PC-3 (cell line): ENCODE data around the gene CCDC181. TPM values are rescaled to one million over a fixed set of nuclear protein-coding genes. Genes with fewer than 3 reads are reported as not detected.

Experiments used
- ATAC-seq: fragments of 200-7000 bp; cut with Tn5 transposase; 2 replicates; pipeline ENCODE4 v1.9.1; 2020; ENCODE audit warnings: mild to moderate bottlenecking, moderate library complexity
- BruUV-seq: library from RNA; stranded (reverse); fragments of 400-500 nt; replicated peaks from 2 replicates; lab custom pipeline; 2021; lab: Mats Ljungman, UMichigan
- CTCF ChIA-PET: fragments of 300-600 bp; sonication (Branson Sonifier 250); formaldehyde crosslinking; loops from one replicate; lab custom pipeline; 2022; ENCODE audit warnings: antibody characterized with exemption; lab: Charles Lee
- POLR2A ChIA-PET: fragments of 300-600 bp; sonication (Branson Sonifier 250); formaldehyde crosslinking; loops from one replicate; lab custom pipeline; 2022; ENCODE audit warnings: antibody characterized with exemption; ENCODE audit not compliant: unreplicated experiment; lab: Charles Lee
- DNase-seq: peaks from one replicate; pipeline ENCODE4 v3.0.0-alpha.2; 2015
- H2AFZ ChIP-seq: fragments of 300-600 bp; sonication (generic); 2 replicates; pipeline ENCODE4 v1.6.0; 2016; ENCODE audit warnings: antibody characterized with exemption, low read length
- H3F3A ChIP-seq: fragments of 300-600 bp; sonication (generic); one replicate; pipeline ENCODE4 v1.6.0; 2017; ENCODE audit warnings: antibody characterized with exemption, low read length, control low read depth, mild to moderate bottlenecking; ENCODE audit not compliant: unreplicated experiment
- H3K27ac ChIP-seq: fragments of 300-600 bp; sonication (generic); 2 replicates; pipeline ENCODE4 v1.5.1; 2016; ENCODE audit warnings: mild to moderate bottlenecking, low read length
- H3K27me3 ChIP-seq: fragments of 300-600 bp; sonication (generic); 2 replicates; pipeline ENCODE4 v1.6.1; 2016; ENCODE audit warnings: low read length, mixed read lengths
- H3K36me3 ChIP-seq: fragments of 300-600 bp; sonication (generic); 2 replicates; pipeline ENCODE4 v1.6.1; 2016; ENCODE audit warnings: low read depth, mixed run types, low read length, mixed read lengths
- H3K4me1 ChIP-seq: fragments of 300-600 bp; sonication (generic); 2 replicates; pipeline ENCODE4 v1.5.1; 2016; ENCODE audit warnings: low read length; ENCODE audit not compliant: insufficient read depth
- H3K4me2 ChIP-seq: fragments of 300-600 bp; sonication (generic); 2 replicates; pipeline ENCODE4 v1.6.0; 2016; ENCODE audit warnings: low read length
- H3K4me3 ChIP-seq: fragments of 300-600 bp; sonication (generic); 2 replicates; pipeline ENCODE4 v1.5.1; 2016; ENCODE audit warnings: mild to moderate bottlenecking, low read length, mixed read lengths
- H3K79me2 ChIP-seq: fragments of 300-600 bp; sonication (generic); 2 replicates; pipeline ENCODE4 v1.6.1; 2017; ENCODE audit warnings: low read length, mixed read lengths
- H3K9ac ChIP-seq: fragments of 300-600 bp; sonication (generic); 2 replicates; pipeline ENCODE4 v1.6.0; 2016; ENCODE audit warnings: mild to moderate bottlenecking, low read length
- H3K9me2 ChIP-seq: fragments of 300-600 bp; sonication (generic); replicated peaks from 2 replicates; pipeline ENCODE4 v1.6.1; 2016; ENCODE audit warnings: mixed run types, low read length, mixed read lengths
- H3K9me3 ChIP-seq: fragments of 300-600 bp; sonication (generic); 2 replicates; pipeline ENCODE4 v1.6.1; 2016; ENCODE audit warnings: low read length, mixed read lengths
- H4K20me1 ChIP-seq: fragments of 300-600 bp; sonication (generic); 2 replicates; pipeline ENCODE4 v1.6.1; 2016; ENCODE audit warnings: low read length, mixed read lengths
- EZH2 ChIP-seq: fragments of 300-600 bp; sonication (generic); IDR thresholded peaks from one replicate; pipeline ENCODE4 v1.6.1; 2017; ENCODE audit warnings: antibody characterized with exemption, mild to moderate bottlenecking, low read length; ENCODE audit not compliant: unreplicated experiment
- EZH2phosphoT487 ChIP-seq: fragments of 300-600 bp; sonication (generic); IDR thresholded peaks from 2 replicates; pipeline ENCODE4 v1.6.1; 2018; ENCODE audit warnings: mild to moderate bottlenecking, antibody characterized with exemption, low read length, borderline replicate concordance
- intact Hi-C: fragments of 100-400 bp; cut with micrococcal nuclease; formaldehyde crosslinking; loops from 2 replicates; pipeline ENCODE4 v1.9.0; 2023
- total RNA-seq: library from RNA; depleted of rRNA; stranded (reverse); fragments of >200 nt; gene quantifications from 2 replicates; pipeline ENCODE4 v1.2.3, GENCODE V29; 2014
- TF ChIP-seq, protein P1 (sequence below): fragments of 300-600 bp; sonication (generic); conservative IDR thresholded peaks from 2 replicates; pipeline ENCODE4 v1.5.1; 2017; ENCODE audit warnings: antibody characterized with exemption, low read depth, mild to moderate bottlenecking, low read length

CCDC181 gene
- total RNA-seq, 1 experiment from 2014 or later, result 0.07 TPM

DNA sequence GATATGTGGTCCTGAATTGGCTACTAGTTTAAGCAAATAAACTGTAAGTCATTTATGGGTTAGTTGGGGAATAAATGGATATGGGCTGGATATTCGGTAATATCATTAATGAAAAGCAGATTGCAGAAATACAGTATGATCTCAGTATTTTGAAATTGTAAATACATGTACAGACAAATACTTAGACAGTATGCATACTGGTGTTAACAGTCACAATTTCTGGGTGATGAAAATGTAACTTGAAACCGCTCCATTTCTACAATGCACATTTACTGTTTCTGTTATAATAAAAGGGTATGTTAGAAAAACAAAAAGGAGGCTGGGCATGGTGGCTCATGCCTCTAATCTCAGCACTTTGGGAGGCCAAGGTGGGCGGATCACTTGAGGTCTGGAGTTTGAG, 31.3 kb downstream of the CCDC181 start:
- no peaks in the 10 kb centered on the region for H4K20me1 ChIP-seq
- H3K27me3 ChIP-seq, result no peaks in the 10 kb centered on the region
- peaks cover 28% of the 10 kb centered on the region for H3K36me3 ChIP-seq
- H3K4me2 ChIP-seq, result no peak overlapping the region
- no peaks in the 10 kb centered on the region for H3F3A ChIP-seq
- TF ChIP-seq, protein P1, sequence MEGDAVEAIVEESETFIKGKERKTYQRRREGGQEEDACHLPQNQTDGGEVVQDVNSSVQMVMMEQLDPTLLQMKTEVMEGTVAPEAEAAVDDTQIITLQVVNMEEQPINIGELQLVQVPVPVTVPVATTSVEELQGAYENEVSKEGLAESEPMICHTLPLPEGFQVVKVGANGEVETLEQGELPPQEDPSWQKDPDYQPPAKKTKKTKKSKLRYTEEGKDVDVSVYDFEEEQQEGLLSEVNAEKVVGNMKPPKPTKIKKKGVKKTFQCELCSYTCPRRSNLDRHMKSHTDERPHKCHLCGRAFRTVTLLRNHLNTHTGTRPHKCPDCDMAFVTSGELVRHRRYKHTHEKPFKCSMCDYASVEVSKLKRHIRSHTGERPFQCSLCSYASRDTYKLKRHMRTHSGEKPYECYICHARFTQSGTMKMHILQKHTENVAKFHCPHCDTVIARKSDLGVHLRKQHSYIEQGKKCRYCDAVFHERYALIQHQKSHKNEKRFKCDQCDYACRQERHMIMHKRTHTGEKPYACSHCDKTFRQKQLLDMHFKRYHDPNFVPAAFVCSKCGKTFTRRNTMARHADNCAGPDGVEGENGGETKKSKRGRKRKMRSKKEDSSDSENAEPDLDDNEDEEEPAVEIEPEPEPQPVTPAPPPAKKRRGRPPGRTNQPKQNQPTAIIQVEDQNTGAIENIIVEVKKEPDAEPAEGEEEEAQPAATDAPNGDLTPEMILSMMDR, result no peak
- TF ChIP-seq EZH2, result no peak
- TF ChIP-seq EZH2phosphoT487, result no peak
- no peak overlapping the region for H3K4me3 ChIP-seq
- H3K4me1 ChIP-seq, result no peaks in the 10 kb centered on the region
- no peak overlapping the region for H3K9ac ChIP-seq
- intact Hi-C loops, result no loop called here
- H3K9me3 ChIP-seq, result no peaks in the 10 kb centered on the region
- H3K79me2 ChIP-seq, result no peaks in the 10 kb centered on the region
- DNase-seq (no peak), ATAC-seq (no peak)
- H2AFZ ChIP-seq, result no peak overlapping the region
- POLR2A ChIA-PET, result no interaction called here
- CTCF ChIA-PET, result no interaction called here
- BruUV-seq, result no TSS peak
- no peak overlapping the region for H3K27ac ChIP-seq
- H3K9me2 ChIP-seq, result no peaks in the 10 kb centered on the region

GRCh38 chr1:169392406-169392805, 34.9 kb downstream of the CCDC181 start:
- H3K36me3 ChIP-seq, result peaks cover 53% of the 10 kb centered on the region
- H3K9ac ChIP-seq, result no peak overlapping the region
- H3K9me2 ChIP-seq, result no peaks in the 10 kb centered on the region
- CTCF ChIA-PET, result no interaction called here
- no peak overlapping the region for H2AFZ ChIP-seq
- H3F3A ChIP-seq, result no peaks in the 10 kb centered on the region
- no peaks in the 10 kb centered on the region for H3K27me3 ChIP-seq
- no peak for ATAC-seq
- H3K27ac ChIP-seq, result no peak overlapping the region
- no peak for DNase-seq
- no peak overlapping the region for H3K4me3 ChIP-seq
- H3K9me3 ChIP-seq, result no peaks in the 10 kb centered on the region
- intact Hi-C loops, result no loop called here
- H3K4me1 ChIP-seq, result 0 out of 2 replicates have a peak, but pooled peaks cover 2% of the 10 kb centered on the region
- BruUV-seq, result no TSS peak
- no peak overlapping the region for H3K4me2 ChIP-seq
- no peaks in the 10 kb centered on the region for H4K20me1 ChIP-seq
- POLR2A ChIA-PET, result no interaction called here
- TF ChIP-seq EZH2phosphoT487 (no peak), EZH2 (no peak)
- TF ChIP-seq, protein P1, result no peak
- no peaks in the 10 kb centered on the region for H3K79me2 ChIP-seq

- CTCF ChIA-PET, result interaction anchor here (0.6 kb wide), 1 partner anchor 205 kb away, joined by 4 read pairs; no protein-coding TSS in a partner anchor
- no TSS peak for BruUV-seq
- intact Hi-C loops, result no loop called here
Observed at GRCh38 chr1:169390303-169390702, 37.0 kb downstream of the CCDC181 start.

More at GRCh38 chr1:169390303-169390702, 37.0 kb downstream of the CCDC181 start:
- Histone ChIP-seq H3K9ac (no peak overlapping the region), H3K36me3 (peaks cover 57% of the 10 kb centered on the region), H3K9me2 (no peaks in the 10 kb centered on the region), H3K27me3 (no peaks in the 10 kb centered on the region), H3K4me1 (0 out of 2 replicates have a peak, but pooled peaks cover 8% of the 10 kb centered on the region), H2AFZ (no peak overlapping the region), H3K27ac (no peak overlapping the region), H3K4me3 (no peak overlapping the region), H3K4me2 (no peak overlapping the region), H3K9me3 (no peaks in the 10 kb centered on the region), H3K79me2 (no peaks in the 10 kb centered on the region), H3F3A (no peaks in the 10 kb centered on the region), H4K20me1 (no peaks in the 10 kb centered on the region)
- POLR2A ChIA-PET, result no interaction called here
- ATAC-seq (no peak), DNase-seq (no peak)
- TF ChIP-seq EZH2, result no peak
- TF ChIP-seq EZH2phosphoT487, result no peak
- TF ChIP-seq, protein P1, result no peak
